IMR-90 (cell line): ENCODE results near the gene GPATCH8. TPM values are rescaled to one million over a fixed set of nuclear protein-coding genes. Genes with fewer than 3 reads are reported as not detected.

ENCODE experiments used
- ATAC-seq: fragments of 200-7000 bp; cut with Tn5 transposase; 2 replicates; pipeline ENCODE4 v1.9.1; 2020; ENCODE audit warnings: low read depth, mild to moderate bottlenecking, moderate library complexity
- BruUV-seq: library from RNA; stranded (reverse); fragments of 400-500 nt; replicated peaks from 2 replicates; lab custom pipeline; 2021; lab: Mats Ljungman, UMichigan
- CTCF ChIA-PET: fragments of 300-600 bp; formaldehyde crosslinking; extraction: SDS; loops from one replicate; lab custom pipeline; 2021; ENCODE audit warnings: antibody characterized with exemption; lab: Yijun Ruan, JAX
- POLR2A ChIA-PET: fragments of 300-600 bp; sonication (Branson Sonifier 250); formaldehyde crosslinking; loops from one replicate; lab custom pipeline; 2022; ENCODE audit warnings: antibody characterized with exemption; ENCODE audit not compliant: unreplicated experiment; lab: Charles Lee
- DNase-seq: peaks from one replicate; pipeline ENCODE4 v3.0.0; 2013
- H2AFZ ChIP-seq: replicated peaks from 2 replicates; pipeline ENCODE3; 2013; ENCODE audit warnings: low read length, mild to moderate bottlenecking; ENCODE audit not compliant: poor library complexity
- H2AK5ac ChIP-seq: 2 replicates; pipeline ENCODE4 v1.6.1; 2013; ENCODE audit warnings: low read depth, low read length, inconsistent platforms
- H2AK9ac ChIP-seq: replicated peaks from 2 replicates; pipeline ENCODE3; 2013; ENCODE audit warnings: mild to moderate bottlenecking, low read depth, low read length, moderate library complexity; ENCODE audit not compliant: poor library complexity
- H2BK120ac ChIP-seq: 2 replicates; pipeline ENCODE4 v1.6.1; 2013; ENCODE audit warnings: low read depth, low read length, inconsistent platforms
- H2BK15ac ChIP-seq: 3 replicates; pipeline ENCODE4 v1.6.1; 2013; ENCODE audit warnings: low read depth, low read length, inconsistent platforms
- H2BK20ac ChIP-seq: 2 replicates; pipeline ENCODE4 v1.6.1; 2013; ENCODE audit warnings: low read depth, mild to moderate bottlenecking, inconsistent platforms, low read length, moderate library complexity
- H2BK5ac ChIP-seq: 2 replicates; pipeline ENCODE4 v1.6.1; 2013; ENCODE audit warnings: mild to moderate bottlenecking, low read depth, low read length, inconsistent platforms; ENCODE audit not compliant: poor library complexity, severe bottlenecking
- H3K14ac ChIP-seq: replicated peaks from 2 replicates; pipeline ENCODE4 v1.6.1; 2013; ENCODE audit warnings: low read depth, low read length, inconsistent platforms
- H3K18ac ChIP-seq: 2 replicates; pipeline ENCODE4 v1.6.1; 2013; ENCODE audit warnings: low read depth, low read length, control low read depth
- H3K23ac ChIP-seq: 2 replicates; pipeline ENCODE4 v1.6.1; 2013; ENCODE audit warnings: low read depth, low read length, inconsistent platforms
- H3K27ac ChIP-seq: 2 replicates; pipeline ENCODE4 v1.5.1; 2013; ENCODE audit warnings: mild to moderate bottlenecking, control low read depth, low read length; ENCODE audit not compliant: insufficient read depth
- H3K27me3 ChIP-seq: 2 replicates; pipeline ENCODE4 v1.6.1; 2013; ENCODE audit warnings: low read length; ENCODE audit not compliant: control insufficient read depth, insufficient read depth
- H3K36me3 ChIP-seq: 2 replicates; pipeline ENCODE4 v1.6.1; 2013; ENCODE audit warnings: low read length, mixed read lengths; ENCODE audit not compliant: control insufficient read depth, insufficient read depth
- H3K4ac ChIP-seq: 2 replicates; pipeline ENCODE4 v1.6.1; 2013; ENCODE audit warnings: low read depth, low read length, inconsistent platforms
- H3K4me1 ChIP-seq: 2 replicates; pipeline ENCODE4 v1.6.1; 2013; ENCODE audit warnings: low read length, mixed read lengths; ENCODE audit not compliant: control insufficient read depth, insufficient read depth
- H3K4me2 ChIP-seq: 2 replicates; pipeline ENCODE4 v1.6.1; 2013; ENCODE audit warnings: low read depth, mild to moderate bottlenecking, control low read depth, low read length, moderate library complexity
- H3K4me3 ChIP-seq: 2 replicates; pipeline ENCODE4 v1.5.1; 2013; ENCODE audit warnings: low read depth, mild to moderate bottlenecking, control low read depth, low read length, moderate library complexity; ENCODE audit not compliant: insufficient read depth
- H3K56ac ChIP-seq: 2 replicates; pipeline ENCODE4 v1.6.1; 2013; ENCODE audit warnings: low read length, inconsistent platforms; ENCODE audit not compliant: insufficient read depth; ENCODE audit errors: extremely low read depth
- H3K79me1 ChIP-seq, 2 experiments: 2 replicates each; pipeline ENCODE4 v1.6.1; 2013; ENCODE audit warnings: low read length in 2 of 2, inconsistent platforms in 1 of 2, low read depth in 1 of 2
- H3K9ac ChIP-seq: 2 replicates; pipeline ENCODE4 v1.6.1; 2013; ENCODE audit warnings: low read depth, low read length, control low read depth
- H3K9me1 ChIP-seq: 2 replicates; pipeline ENCODE4 v1.6.1; 2013; ENCODE audit warnings: low read length, inconsistent platforms; ENCODE audit not compliant: insufficient read depth
- H3K9me3 ChIP-seq: 2 replicates; pipeline ENCODE4 v1.6.1; 2013; ENCODE audit warnings: low read length; ENCODE audit not compliant: control insufficient read depth, insufficient read depth
- H4K20me1 ChIP-seq: 2 replicates; pipeline ENCODE4 v1.6.1; 2013; ENCODE audit warnings: low read length, inconsistent platforms; ENCODE audit not compliant: insufficient read depth
- H4K5ac ChIP-seq: 2 replicates; pipeline ENCODE4 v1.6.1; 2013; ENCODE audit warnings: mild to moderate bottlenecking, low read depth, low read length, control low read depth
- H4K8ac ChIP-seq, 2 experiments: 2 replicates each; pipeline ENCODE4 v1.6.1; 2013; ENCODE audit warnings: low read depth in 2 of 2, low read length in 2 of 2, control low read depth in 1 of 2, inconsistent platforms in 1 of 2
- H4K91ac ChIP-seq: 2 replicates; pipeline ENCODE4 v1.6.1; 2013; ENCODE audit warnings: low read depth, low read length, inconsistent platforms; ENCODE audit not compliant: insufficient read depth
- MAFK ChIP-seq: IDR thresholded peaks from 2 replicates; pipeline ENCODE4 v1.6.1; 2012; ENCODE audit warnings: low read depth, low read length, improper control_type of control experiment
- RCOR1 ChIP-seq: IDR thresholded peaks from 2 replicates; pipeline ENCODE4 v1.6.1; 2012; ENCODE audit warnings: mild to moderate bottlenecking, low read length, improper control_type of control experiment; ENCODE audit not compliant: insufficient replicate concordance
- WGBS, 2 experiments: methylation state at CpG; one replicate each; pipeline versions ENCODE4 v1.1.5 to v1.1.7; 2013; ENCODE audit warnings: missing lambda C conversion rate in 2 of 2; ENCODE audit not compliant: insufficient read length in 1 of 2; ENCODE audit errors: extremely low coverage in 2 of 2; 5-methylcytosine and 5-hydroxymethylcytosine counted together
- dilution Hi-C: fragments of 300-500 bp; cut with HindIII; formaldehyde crosslinking; loops from one replicate; pipeline ENCODE4 v1.14.3; 2018; ENCODE audit warnings: low sequenced_read_pairs; ENCODE audit not compliant: unreplicated experiment
- in situ Hi-C: fragments of 300-500 bp; cut with MboI; formaldehyde crosslinking; loops from 3 replicates; pipeline ENCODE4 v1.14.3; 2019; ENCODE audit warnings: low sequenced_read_pairs, inconsistent platforms, mixed read lengths
- intact Hi-C: fragments of 100-400 bp; cut with micrococcal nuclease; formaldehyde crosslinking; loops from 2 replicates; pipeline ENCODE4 v1.10.0; 2022
- polyA plus RNA-seq, 3 experiments: library from polyadenylated mRNA; depleted of rRNA; stranded (reverse); fragments of >200 nt; gene quantifications; 2 replicates each; pipeline ENCODE4 v1.2.3, GENCODE V29; 2012; ENCODE audit warnings: low replicate concordance in 1 of 3
- total RNA-seq: library from RNA; depleted of rRNA; stranded (reverse); fragments of >200 nt; gene quantifications from 2 replicates; pipeline ENCODE4 v1.2.3, GENCODE V29; 2012

GPATCH8 gene
- total and polyA plus RNA-seq, 2 of the 4 experiments (the other 2 are of a cell fraction): 8.8 to 13.2 TPM

DNA sequence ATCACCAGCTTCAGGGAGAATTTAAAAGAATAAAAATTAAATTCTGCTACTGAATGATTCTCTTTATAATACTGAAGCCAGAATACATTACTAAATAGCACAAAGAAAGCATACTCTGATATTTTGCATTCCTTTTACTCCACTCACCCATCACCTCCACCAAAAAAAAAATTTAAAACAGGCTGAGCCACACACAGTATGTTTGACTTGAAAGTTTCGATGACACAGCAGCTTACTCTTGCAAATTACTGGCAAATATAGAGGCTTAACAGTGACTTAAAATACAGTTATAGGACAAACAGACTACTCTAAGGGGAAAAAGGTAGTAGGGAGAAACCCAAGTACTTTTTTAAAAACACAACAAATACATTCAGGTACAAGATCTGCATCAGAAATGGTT, 39.2 kb downstream of the GPATCH8 start:
- no peak overlapping the region for H3K56ac ChIP-seq
- no TSS peak for BruUV-seq
- no peak overlapping the region for H3K14ac ChIP-seq
- H4K8ac ChIP-seq: no peak overlapping the region
- no peak overlapping the region for H2AK9ac ChIP-seq
- H3K27ac ChIP-seq: no peak overlapping the region
- H3K18ac ChIP-seq: no peak overlapping the region
- H4K91ac ChIP-seq: no peak overlapping the region
- no peaks in the 10 kb centered on the region for H3K27me3 ChIP-seq
- H3K4me1 ChIP-seq: peaks cover 5% of the 10 kb centered on the region
- 0 out of 2 replicates have a peak, but pooled peaks cover 3% of the 10 kb centered on the region for H3K9me1 ChIP-seq
- peaks cover 34 to 55% of the 10 kb centered on the region in 2 experiments; a peak in 3 of 4 replicates for H3K79me1 ChIP-seq
- H4K5ac ChIP-seq: no peak overlapping the region
- no peak overlapping the region for H3K4ac ChIP-seq
- no peaks in the 10 kb centered on the region for H3K9me3 ChIP-seq
- peaks cover 8% of the 10 kb centered on the region for H3K36me3 ChIP-seq
- H3K23ac ChIP-seq: peak overlapping the region; percentile 37; the same call in 1 of the 2 replicates
- no CpG with 5 or more reads among the region's 1 CpG for WGBS, 2 experiments
- no peak overlapping the region for H3K4me3 ChIP-seq
- TF ChIP-seq RCOR1 (no peak), MAFK (peak; percentile 67)
- CTCF ChIA-PET: no interaction called here
- no peak overlapping the region for H2BK120ac ChIP-seq
- H3K9ac ChIP-seq: no peak overlapping the region
- H2BK15ac ChIP-seq: no peak overlapping the region
- dilution Hi-C loops (no loop called here), intact Hi-C loops (no loop called here), in situ Hi-C loops (no loop called here)
- H2BK5ac ChIP-seq: peak overlapping the region; percentile 56
- H2AFZ ChIP-seq: no peak overlapping the region
- ATAC-seq: peak; percentile 86
- DNase-seq: peak; percentile 51
- POLR2A ChIA-PET: no interaction called here
- H2AK5ac ChIP-seq: no peak overlapping the region
- no peak overlapping the region for H2BK20ac ChIP-seq
- H4K20me1 ChIP-seq: peaks cover 31% of the 10 kb centered on the region
- H3K4me2 ChIP-seq: peak overlapping the region; percentile 40; the same call in 1 of the 2 replicates
